Measurements from ENCODE around the gene RPL18.
A peak's percentile ranks its signal among the peaks of the same experiment; 100 is the strongest.

Gene RPL18

DNA sequence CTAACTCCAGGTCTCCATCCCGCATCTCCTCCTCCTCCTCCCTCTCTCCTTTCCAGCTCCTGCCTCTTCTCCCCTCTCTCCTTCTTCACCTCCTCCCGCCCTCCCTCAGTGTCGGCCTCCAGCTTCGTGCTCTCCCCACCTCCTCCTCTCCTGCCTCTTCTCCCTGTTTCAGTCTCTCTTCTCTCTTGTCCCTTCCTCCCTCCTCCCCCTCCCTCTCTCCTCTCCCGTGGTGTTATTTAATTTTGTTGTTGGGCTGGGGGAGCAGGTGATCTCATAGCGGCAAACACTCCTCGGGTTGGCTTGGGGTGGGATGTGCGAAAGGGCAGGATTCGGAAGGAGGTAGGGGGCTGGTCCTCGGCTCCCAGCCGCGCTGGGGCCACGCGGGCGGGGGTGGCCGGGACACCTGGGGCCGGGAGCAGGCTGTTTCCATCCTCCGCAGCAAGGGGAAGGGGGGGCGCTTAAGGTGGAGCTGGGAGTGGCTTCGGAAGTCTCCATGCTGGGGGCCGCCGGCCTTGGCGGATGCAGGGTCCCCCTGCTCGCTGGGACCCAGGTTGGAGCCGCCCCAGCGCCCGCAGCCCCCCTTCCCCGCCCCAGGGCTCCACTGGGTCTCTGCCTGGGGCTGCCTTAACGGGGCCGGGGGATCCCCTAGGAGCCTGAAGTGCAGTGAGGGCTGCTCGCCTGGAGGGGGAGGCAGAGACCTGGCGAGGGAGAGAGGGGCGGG, 27.2 kb upstream of the RPL18 start, which contains the start of gene CA11 (continued):
- TF ChIP-seq ZNF223 (tag by site-specific recombination; IDR thresholded peaks at IDR 0.05) (no peak), YY2 (tag by site-specific recombination; IDR thresholded peaks at IDR 0.05) (no peak; the same call in 1 of the 2 replicates), ZNF596 (tag by site-specific recombination; IDR thresholded peaks at IDR 0.05) (peak; percentile 24; the same call in 1 of the 2 replicates), ZNF610 (tag by site-specific recombination; IDR thresholded peaks at IDR 0.05; ENCODE audit: borderline replicate concordance) (peak; percentile 24; the same call in 1 of the 2 replicates), ZNF76 (tag by site-specific recombination; IDR thresholded peaks at IDR 0.05; ENCODE audit: borderline replicate concordance, low read depth) (peak; percentile 57; the same call in 1 of the 2 replicates), ZFHX2 (tag by site-specific recombination; conservative IDR thresholded peaks at IDR 0.05) (peak; percentile 97), ZEB2 (tag by site-specific recombination; IDR thresholded peaks at IDR 0.05) (no peak), ZNF777 (tag by site-specific recombination; IDR thresholded peaks at IDR 0.05; ENCODE audit: borderline replicate concordance) (no peak; the same call in 1 of the 2 replicates), ZNF24 (tag by site-specific recombination; IDR thresholded peaks at IDR 0.05) (no peak), ZNF664 (tag by site-specific recombination; IDR thresholded peaks at IDR 0.05) (no peak), GLI4 (tag by site-specific recombination; IDR thresholded peaks at IDR 0.05) (peak; percentile 5; the same call in 1 of the 2 replicates), ZNF112 (tag by site-specific recombination; IDR thresholded peaks at IDR 0.05) (no peak), ZNF433 (tag by site-specific recombination; IDR thresholded peaks at IDR 0.05; ENCODE audit: low read depth) (no peak), YY1 (tag by site-specific recombination; IDR thresholded peaks at IDR 0.05) (no peak), ZNF658 (tag by site-specific recombination; IDR thresholded peaks at IDR 0.05) (no peak), ZBTB20 (tag by site-specific recombination; IDR thresholded peaks at IDR 0.05) (peak; percentile 90; the same call in 1 of the 2 replicates), ZNF600 (tag by site-specific recombination; IDR thresholded peaks at IDR 0.05) (peak; percentile 89; the same call in 1 of the 2 replicates), ZNF394 (tag by site-specific recombination; IDR thresholded peaks at IDR 0.05; ENCODE audit: borderline replicate concordance) (peak; percentile 31; the same call in 1 of the 2 replicates), ZNF350 (tag by site-specific recombination; IDR thresholded peaks at IDR 0.05) (no peak), TCF7L2 (IDR thresholded peaks at IDR 0.05; ENCODE audit: borderline replicate concordance, low read depth, low read length) (no peak)
- TF ChIP-seq, protein P1, sequence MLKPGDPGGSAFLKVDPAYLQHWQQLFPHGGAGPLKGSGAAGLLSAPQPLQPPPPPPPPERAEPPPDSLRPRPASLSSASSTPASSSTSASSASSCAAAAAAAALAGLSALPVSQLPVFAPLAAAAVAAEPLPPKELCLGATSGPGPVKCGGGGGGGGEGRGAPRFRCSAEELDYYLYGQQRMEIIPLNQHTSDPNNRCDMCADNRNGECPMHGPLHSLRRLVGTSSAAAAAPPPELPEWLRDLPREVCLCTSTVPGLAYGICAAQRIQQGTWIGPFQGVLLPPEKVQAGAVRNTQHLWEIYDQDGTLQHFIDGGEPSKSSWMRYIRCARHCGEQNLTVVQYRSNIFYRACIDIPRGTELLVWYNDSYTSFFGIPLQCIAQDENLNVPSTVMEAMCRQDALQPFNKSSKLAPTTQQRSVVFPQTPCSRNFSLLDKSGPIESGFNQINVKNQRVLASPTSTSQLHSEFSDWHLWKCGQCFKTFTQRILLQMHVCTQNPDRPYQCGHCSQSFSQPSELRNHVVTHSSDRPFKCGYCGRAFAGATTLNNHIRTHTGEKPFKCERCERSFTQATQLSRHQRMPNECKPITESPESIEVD (tag by site-specific recombination; IDR thresholded peaks at IDR 0.05), result no peak
- TF ChIP-seq, protein P2, sequence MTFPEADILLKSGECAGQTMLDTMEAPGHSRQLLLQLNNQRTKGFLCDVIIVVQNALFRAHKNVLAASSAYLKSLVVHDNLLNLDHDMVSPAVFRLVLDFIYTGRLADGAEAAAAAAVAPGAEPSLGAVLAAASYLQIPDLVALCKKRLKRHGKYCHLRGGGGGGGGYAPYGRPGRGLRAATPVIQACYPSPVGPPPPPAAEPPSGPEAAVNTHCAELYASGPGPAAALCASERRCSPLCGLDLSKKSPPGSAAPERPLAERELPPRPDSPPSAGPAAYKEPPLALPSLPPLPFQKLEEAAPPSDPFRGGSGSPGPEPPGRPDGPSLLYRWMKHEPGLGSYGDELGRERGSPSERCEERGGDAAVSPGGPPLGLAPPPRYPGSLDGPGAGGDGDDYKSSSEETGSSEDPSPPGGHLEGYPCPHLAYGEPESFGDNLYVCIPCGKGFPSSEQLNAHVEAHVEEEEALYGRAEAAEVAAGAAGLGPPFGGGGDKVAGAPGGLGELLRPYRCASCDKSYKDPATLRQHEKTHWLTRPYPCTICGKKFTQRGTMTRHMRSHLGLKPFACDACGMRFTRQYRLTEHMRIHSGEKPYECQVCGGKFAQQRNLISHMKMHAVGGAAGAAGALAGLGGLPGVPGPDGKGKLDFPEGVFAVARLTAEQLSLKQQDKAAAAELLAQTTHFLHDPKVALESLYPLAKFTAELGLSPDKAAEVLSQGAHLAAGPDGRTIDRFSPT (tag by site-specific recombination; IDR thresholded peaks at IDR 0.05), result no peak
- TF ChIP-seq, protein P3, sequence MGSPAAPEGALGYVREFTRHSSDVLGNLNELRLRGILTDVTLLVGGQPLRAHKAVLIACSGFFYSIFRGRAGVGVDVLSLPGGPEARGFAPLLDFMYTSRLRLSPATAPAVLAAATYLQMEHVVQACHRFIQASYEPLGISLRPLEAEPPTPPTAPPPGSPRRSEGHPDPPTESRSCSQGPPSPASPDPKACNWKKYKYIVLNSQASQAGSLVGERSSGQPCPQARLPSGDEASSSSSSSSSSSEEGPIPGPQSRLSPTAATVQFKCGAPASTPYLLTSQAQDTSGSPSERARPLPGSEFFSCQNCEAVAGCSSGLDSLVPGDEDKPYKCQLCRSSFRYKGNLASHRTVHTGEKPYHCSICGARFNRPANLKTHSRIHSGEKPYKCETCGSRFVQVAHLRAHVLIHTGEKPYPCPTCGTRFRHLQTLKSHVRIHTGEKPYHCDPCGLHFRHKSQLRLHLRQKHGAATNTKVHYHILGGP (tag by site-specific recombination; IDR thresholded peaks at IDR 0.05), result no peak
- TF ChIP-seq, protein P4, sequence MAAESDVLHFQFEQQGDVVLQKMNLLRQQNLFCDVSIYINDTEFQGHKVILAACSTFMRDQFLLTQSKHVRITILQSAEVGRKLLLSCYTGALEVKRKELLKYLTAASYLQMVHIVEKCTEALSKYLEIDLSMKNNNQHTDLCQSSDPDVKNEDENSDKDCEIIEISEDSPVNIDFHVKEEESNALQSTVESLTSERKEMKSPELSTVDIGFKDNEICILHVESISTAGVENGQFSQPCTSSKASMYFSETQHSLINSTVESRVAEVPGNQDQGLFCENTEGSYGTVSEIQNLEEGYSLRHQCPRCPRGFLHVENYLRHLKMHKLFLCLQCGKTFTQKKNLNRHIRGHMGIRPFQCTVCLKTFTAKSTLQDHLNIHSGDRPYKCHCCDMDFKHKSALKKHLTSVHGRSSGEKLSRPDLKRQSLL (tag by site-specific recombination; IDR thresholded peaks at IDR 0.05), result 0 out of 2 replicates have a peak, but pooled peaks have one; percentile 37
- TF ChIP-seq, protein P5, sequence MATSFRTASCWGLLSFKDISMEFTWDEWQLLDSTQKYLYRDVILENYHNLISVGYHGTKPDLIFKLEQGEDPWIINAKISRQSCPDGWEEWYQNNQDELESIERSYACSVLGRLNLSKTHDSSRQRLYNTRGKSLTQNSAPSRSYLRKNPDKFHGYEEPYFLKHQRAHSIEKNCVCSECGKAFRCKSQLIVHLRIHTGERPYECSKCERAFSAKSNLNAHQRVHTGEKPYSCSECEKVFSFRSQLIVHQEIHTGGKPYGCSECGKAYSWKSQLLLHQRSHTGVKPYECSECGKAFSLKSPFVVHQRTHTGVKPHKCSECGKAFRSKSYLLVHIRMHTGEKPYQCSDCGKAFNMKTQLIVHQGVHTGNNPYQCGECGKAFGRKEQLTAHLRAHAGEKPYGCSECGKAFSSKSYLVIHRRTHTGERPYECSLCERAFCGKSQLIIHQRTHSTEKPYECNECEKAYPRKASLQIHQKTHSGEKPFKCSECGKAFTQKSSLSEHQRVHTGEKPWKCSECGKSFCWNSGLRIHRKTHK (tag by site-specific recombination; IDR thresholded peaks at IDR 0.05), result no peak
- TF ChIP-seq, protein P6, sequence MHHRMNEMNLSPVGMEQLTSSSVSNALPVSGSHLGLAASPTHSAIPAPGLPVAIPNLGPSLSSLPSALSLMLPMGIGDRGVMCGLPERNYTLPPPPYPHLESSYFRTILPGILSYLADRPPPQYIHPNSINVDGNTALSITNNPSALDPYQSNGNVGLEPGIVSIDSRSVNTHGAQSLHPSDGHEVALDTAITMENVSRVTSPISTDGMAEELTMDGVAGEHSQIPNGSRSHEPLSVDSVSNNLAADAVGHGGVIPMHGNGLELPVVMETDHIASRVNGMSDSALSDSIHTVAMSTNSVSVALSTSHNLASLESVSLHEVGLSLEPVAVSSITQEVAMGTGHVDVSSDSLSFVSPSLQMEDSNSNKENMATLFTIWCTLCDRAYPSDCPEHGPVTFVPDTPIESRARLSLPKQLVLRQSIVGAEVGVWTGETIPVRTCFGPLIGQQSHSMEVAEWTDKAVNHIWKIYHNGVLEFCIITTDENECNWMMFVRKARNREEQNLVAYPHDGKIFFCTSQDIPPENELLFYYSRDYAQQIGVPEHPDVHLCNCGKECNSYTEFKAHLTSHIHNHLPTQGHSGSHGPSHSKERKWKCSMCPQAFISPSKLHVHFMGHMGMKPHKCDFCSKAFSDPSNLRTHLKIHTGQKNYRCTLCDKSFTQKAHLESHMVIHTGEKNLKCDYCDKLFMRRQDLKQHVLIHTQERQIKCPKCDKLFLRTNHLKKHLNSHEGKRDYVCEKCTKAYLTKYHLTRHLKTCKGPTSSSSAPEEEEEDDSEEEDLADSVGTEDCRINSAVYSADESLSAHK (tag by site-specific recombination; IDR thresholded peaks at IDR 0.05), result peak; percentile 61
- TF ChIP-seq, protein P7, sequence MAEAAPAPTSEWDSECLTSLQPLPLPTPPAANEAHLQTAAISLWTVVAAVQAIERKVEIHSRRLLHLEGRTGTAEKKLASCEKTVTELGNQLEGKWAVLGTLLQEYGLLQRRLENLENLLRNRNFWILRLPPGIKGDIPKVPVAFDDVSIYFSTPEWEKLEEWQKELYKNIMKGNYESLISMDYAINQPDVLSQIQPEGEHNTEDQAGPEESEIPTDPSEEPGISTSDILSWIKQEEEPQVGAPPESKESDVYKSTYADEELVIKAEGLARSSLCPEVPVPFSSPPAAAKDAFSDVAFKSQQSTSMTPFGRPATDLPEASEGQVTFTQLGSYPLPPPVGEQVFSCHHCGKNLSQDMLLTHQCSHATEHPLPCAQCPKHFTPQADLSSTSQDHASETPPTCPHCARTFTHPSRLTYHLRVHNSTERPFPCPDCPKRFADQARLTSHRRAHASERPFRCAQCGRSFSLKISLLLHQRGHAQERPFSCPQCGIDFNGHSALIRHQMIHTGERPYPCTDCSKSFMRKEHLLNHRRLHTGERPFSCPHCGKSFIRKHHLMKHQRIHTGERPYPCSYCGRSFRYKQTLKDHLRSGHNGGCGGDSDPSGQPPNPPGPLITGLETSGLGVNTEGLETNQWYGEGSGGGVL (tag by site-specific recombination; IDR thresholded peaks at IDR 0.05), result peak; percentile 100

Measured in HEK293 (cell line).